Prostate gland (tissue), 2 donors: Measurements from ENCODE around the gene CCDC28B. TPM values are rescaled to one million over a fixed set of nuclear protein-coding genes. Genes with fewer than 3 reads are reported as not detected.

Experiments used
- DNase-seq: peaks from one replicate; pipeline ENCODE4 v3.0.0-alpha.2; 2019; ENCODE audit warnings: low spot score
- H3K27ac ChIP-seq, 2 donors: fragments of 200-600 bp; sonication (generic); 2 replicates each; pipeline ENCODE4 v1.5.1; 2017 to 2019
- H3K27me3 ChIP-seq: fragments of 200-600 bp; sonication (generic); replicated peaks from 2 replicates; pipeline ENCODE4 v1.5.1; 2019; ENCODE audit not compliant: insufficient read depth
- H3K36me3 ChIP-seq, 2 donors: fragments of 200-600 bp; sonication (generic); 1 replicate in 1 of 2; 2 replicates in 1 of 2; pipeline versions ENCODE4 v1.5.1 to v1.8.1; 2017 to 2019
- H3K4me1 ChIP-seq: fragments of 200-600 bp; sonication (generic); replicated peaks from 2 replicates; pipeline ENCODE4 v1.5.1; 2019
- H3K4me3 ChIP-seq, 2 donors: fragments of 200-600 bp; sonication (generic); 2 replicates each; pipeline ENCODE4 v1.5.1; 2017 to 2019
- H3K9me3 ChIP-seq: fragments of 200-600 bp; sonication (generic); 2 replicates; pipeline ENCODE4 v1.5.1; 2017
- CTCF ChIP-seq, 4 experiments: fragments of 200-600 bp in 2 of 4; fragments of 450-650 bp in 2 of 4; sonication (generic) in 2 of 4; IDR thresholded peaks; 1 replicate in 3 of 4; 2 replicates in 1 of 4; pipeline ENCODE4 v1.5.1; 2016 to 2019; ENCODE audit warnings: antibody characterized with exemption in 4 of 4, mild to moderate bottlenecking in 2 of 4, moderate library complexity in 2 of 4
- POLR2A ChIP-seq: fragments of 450-650 bp; IDR thresholded peaks from one replicate; pipeline ENCODE4 v1.6.1; 2016; ENCODE audit warnings: antibody characterized with exemption, mild to moderate bottlenecking
- POLR2AphosphoS5 ChIP-seq: sonication (generic); formaldehyde crosslinking; IDR thresholded peaks from one replicate; pipeline ENCODE4 v1.6.1; 2017; ENCODE audit warnings: antibody characterized with exemption
- WGBS: methylation state at CpG from one replicate; pipeline ENCODE4 v1.1.5; 2018; 5-methylcytosine and 5-hydroxymethylcytosine counted together
- intact Hi-C: fragments of 100-400 bp; cut with DNase I; formaldehyde crosslinking; loops from one replicate; pipeline ENCODE4 v1.14.2; 2022
- total RNA-seq, 2 donors: library from RNA; depleted of rRNA; stranded (reverse); fragments of >200 nt; gene quantifications; one replicate each; pipeline ENCODE4 v1.1.0, GENCODE V29; 2016

CCDC28B gene
- total RNA-seq, 2 donors from 2014 or later, result 2.9 to 85.5 TPM

GRCh38 chr1:32198237-32199042 lies 2.0 kb upstream of the CCDC28B start:
- no peak overlapping the region for H3K27ac ChIP-seq
- TF ChIP-seq POLR2A (no peak), POLR2AphosphoS5 (no peak), CTCF (IDR thresholded peaks at IDR 0.05) (no peak)
- peaks cover 15 to 19% of the 10 kb centered on the region in 2 donors for H3K36me3 ChIP-seq

GRCh38 chr1:32199043-32199716 lies 1.2 kb upstream of the CCDC28B start:
- DNase-seq, result no peak
- Histone ChIP-seq H3K9me3 (no peaks in the 10 kb centered on the region), H3K36me3 (peaks cover 11 to 17% of the 10 kb centered on the region in 2 donors), H3K4me1 (peaks cover 4% of the 10 kb centered on the region), H3K27me3 (no peaks in the 10 kb centered on the region), H3K27ac (peak overlapping the region; percentile 75), H3K4me3 (no peak overlapping the region)
- TF ChIP-seq CTCF (IDR thresholded peaks at IDR 0.05), result no peak
- no peak for TF ChIP-seq POLR2A
- TF ChIP-seq POLR2AphosphoS5, result no peak
- intact Hi-C loops, result no loop called here
- 50% methylated on average over 4 of the region's 4 CpGs for WGBS

More at GRCh38 chr1:32198237-32199042, 2.0 kb upstream of the CCDC28B start:
- 81% methylated on average over 3 of the region's 3 CpGs for WGBS
- Histone ChIP-seq H3K9me3 (no peaks in the 10 kb centered on the region), H3K4me3 (no peak overlapping the region), H3K27me3 (no peaks in the 10 kb centered on the region), H3K4me1 (peaks cover 4% of the 10 kb centered on the region)
- intact Hi-C loops, result no loop called here
- DNase-seq, result no peak

- H3K4me1 ChIP-seq, result peaks cover 4% of the 10 kb centered on the region
- intact Hi-C loops, result no loop called here
- TF ChIP-seq POLR2A, result no peak
- TF ChIP-seq POLR2AphosphoS5, result no peak
- TF ChIP-seq CTCF (IDR thresholded peaks at IDR 0.05), result no peak
- H3K27me3 ChIP-seq, result no peaks in the 10 kb centered on the region
- H3K4me3 ChIP-seq, result no peak overlapping the region
- no peak for DNase-seq
- WGBS, result 15% methylated on average over 6 of the region's 6 CpGs
- peaks cover 8 to 12% of the 10 kb centered on the region in 2 donors for H3K36me3 ChIP-seq
- H3K27ac ChIP-seq, result peak overlapping the region; percentile 75
- no peaks in the 10 kb centered on the region for H3K9me3 ChIP-seq
Measured at GRCh38 chr1:32199717-32200072, 700 bp upstream of the CCDC28B start.

GRCh38 chr1:32201011-32201855 lies 838 bp downstream of the CCDC28B start:
- intact Hi-C loops, result no loop called here
- Histone ChIP-seq H3K9me3 (no peaks in the 10 kb centered on the region), H3K4me3 (peak overlapping the region; percentile 52 to 53), H3K36me3 (no peaks in the 10 kb centered on the region), H3K27me3 (no peaks in the 10 kb centered on the region), H3K27ac (peak overlapping the region; percentile 75), H3K4me1 (peaks cover 8% of the 10 kb centered on the region)
- DNase-seq, result peak; percentile 46
- TF ChIP-seq POLR2A (no peak), CTCF (IDR thresholded peaks at IDR 0.05) (no peak), POLR2AphosphoS5 (peak; percentile 7)
- WGBS, result 2% methylated on average over 19 of the region's 26 CpGs
